Thyroid gland (tissue), 4 donors: ENCODE measurements around the gene HUWE1. TPM values are rescaled to one million over a fixed set of nuclear protein-coding genes. Genes with fewer than 3 reads are reported as not detected.

Experiments used
- DNase-seq, 2 donors: peaks; one replicate each; pipeline ENCODE4 v3.0.0-alpha.2; 2019
- H3K27ac ChIP-seq, 3 donors: fragments of 200-600 bp; sonication (generic); 1 replicate in 2 of 3; 2 replicates in 1 of 3; pipeline ENCODE4 v1.5.1; 2016 to 2019; ENCODE audit warnings: mild to moderate bottlenecking in 1 of 3, moderate library complexity in 1 of 3
- H3K27me3 ChIP-seq: fragments of 200-600 bp; sonication (generic); one replicate; pipeline ENCODE4 v1.5.1; 2019
- H3K36me3 ChIP-seq, 2 donors: fragments of 200-600 bp; sonication (generic); one replicate each; pipeline ENCODE4 v1.5.1; 2016 to 2019
- H3K4me1 ChIP-seq, 2 donors: fragments of 200-600 bp; sonication (generic); one replicate each; pipeline ENCODE4 v1.5.1; 2017 to 2019
- H3K4me3 ChIP-seq, 3 donors: fragments of 200-600 bp; sonication (generic); replicated peaks in 1 of 3; 1 replicate in 2 of 3; 2 replicates in 1 of 3; pipeline ENCODE4 v1.5.1; 2016; ENCODE audit warnings: mild to moderate bottlenecking in 1 of 3
- H3K9me3 ChIP-seq: fragments of 200-600 bp; sonication (generic); one replicate; pipeline ENCODE4 v1.5.1; 2017
- CTCF ChIP-seq, 6 experiments: fragments of 200-600 bp in 3 of 6; fragments of 450-650 bp in 3 of 6; sonication (generic) in 3 of 6; IDR thresholded peaks; one replicate each; pipeline ENCODE4 v1.5.1; 2016 to 2019; ENCODE audit warnings: antibody characterized with exemption in 6 of 6, mild to moderate bottlenecking in 2 of 6, inconsistent platforms in 1 of 6, moderate library complexity in 1 of 6
- POLR2A ChIP-seq, 2 donors: fragments of 450-650 bp; IDR thresholded peaks; one replicate each; pipeline ENCODE4 v1.6.1; 2017; ENCODE audit warnings: antibody characterized with exemption in 2 of 2, mild to moderate bottlenecking in 2 of 2, moderate library complexity in 1 of 2
- WGBS, 2 donors: methylation state at CpG; one replicate each; pipeline ENCODE4 v1.1.5; 2017; 5-methylcytosine and 5-hydroxymethylcytosine counted together
- intact Hi-C: fragments of 100-400 bp; cut with DNase I; formaldehyde crosslinking; loops from one replicate; pipeline ENCODE4 v1.15.1; 2023
- microRNA counts, 2 donors: library from miRNA; unstranded; fragments of <30 nt; microRNA quantifications; one replicate each; lab custom pipeline; 2016 to 2017
- microRNA-seq: library from miRNA; unstranded; fragments of <30 nt; microRNA quantifications from one replicate; pipeline ENCODE4, GENCODE V29; 2016
- small RNA-seq: library from RNA; depleted of rRNA; stranded (forward); fragments of <200 nt; gene quantifications from one replicate; pipeline ENCODE3, GENCODE V24; 2016
- total RNA-seq, 4 donors: library from RNA; depleted of rRNA; stranded (reverse); fragments of >200 nt; gene quantifications; one replicate each; pipeline ENCODE4 v1.2.3, GENCODE V29; 2016

The HUWE1 gene
- total RNA-seq, 4 donors from 2014 or later = 101 to 165 (median 151) TPM

- Histone ChIP-seq H3K27me3 (no peaks in the 10 kb centered on the region), H3K9me3 (no peaks in the 10 kb centered on the region), H3K4me3 (no peak overlapping the region), H3K4me1 (no peaks in the 10 kb centered on the region), H3K27ac (no peak overlapping the region), H3K36me3 (no peaks in the 10 kb centered on the region)
- intact Hi-C loops = no loop called here
- TF ChIP-seq POLR2A (IDR thresholded peaks at IDR 0.05) (no peak), CTCF (IDR thresholded peaks at IDR 0.05) (no peak)
- peak in 1 of 2 donors; percentile 2 for DNase-seq
Measured at GRCh38 chrX:53494436-53494835, 192.1 kb downstream of the HUWE1 start.

GRCh38 chrX:53486285-53486684 is 200.2 kb downstream of the HUWE1 start:
- Histone ChIP-seq H3K27me3 (no peaks in the 10 kb centered on the region), H3K4me3 (no peak overlapping the region), H3K4me1 (no peaks in the 10 kb centered on the region), H3K36me3 (no peaks in the 10 kb centered on the region), H3K27ac (no peak overlapping the region), H3K9me3 (no peaks in the 10 kb centered on the region)
- DNase-seq = no peak
- intact Hi-C loops = no loop called here
- no peak for TF ChIP-seq POLR2A (IDR thresholded peaks at IDR 0.05)
- no peak for TF ChIP-seq CTCF (IDR thresholded peaks at IDR 0.05)

- H3K36me3 ChIP-seq = no peaks in the 10 kb centered on the region
- no peak for TF ChIP-seq POLR2A (IDR thresholded peaks at IDR 0.05)
- TF ChIP-seq CTCF (IDR thresholded peaks at IDR 0.05) = no peak
- WGBS, 2 donors = 100% methylated on average over 2 of the region's 2 CpGs
- intact Hi-C loops = no loop called here
- no peak overlapping the region for H3K27ac ChIP-seq
- H3K4me1 ChIP-seq = no peaks in the 10 kb centered on the region
- no peak for DNase-seq
- H3K4me3 ChIP-seq = no peak overlapping the region
- H3K27me3 ChIP-seq = no peaks in the 10 kb centered on the region
- no peaks in the 10 kb centered on the region for H3K9me3 ChIP-seq
Measured at GRCh38 chrX:53483838-53484405, 202.6 kb downstream of the HUWE1 start.

GRCh38 chrX:53483416-53483815 is 203.1 kb downstream of the HUWE1 start:
- no peaks in the 10 kb centered on the region for H3K9me3 ChIP-seq
- 65 to 75% methylated on average over 2 of the region's 2 CpGs for WGBS, 2 donors
- no peaks in the 10 kb centered on the region for H3K4me1 ChIP-seq
- no peak overlapping the region for H3K27ac ChIP-seq
- no peak overlapping the region for H3K4me3 ChIP-seq
- no peak for DNase-seq
- H3K27me3 ChIP-seq = no peaks in the 10 kb centered on the region
- intact Hi-C loops = no loop called here
- no peaks in the 10 kb centered on the region for H3K36me3 ChIP-seq
- TF ChIP-seq POLR2A (IDR thresholded peaks at IDR 0.05) (no peak), CTCF (IDR thresholded peaks at IDR 0.05) (no peak)

MicroRNA genes within 50 kb of the gene (microRNA counts, 767-probe panel; counts per million panel counts)
- microRNA hsa-miR-98 (lab: Ali Mortazavi, UCI) = 3,467 to 6,216 counts per million in 2 donors

Small RNAs within 50 kb of the gene (microRNA-seq; reads per million reads assigned to microRNA genes)
- gene MIR98 (10,732 reads per million, percentile 93 among the genes with 10 or more reads in this experiment), gene MIRLET7F2 (11,352 reads per million, percentile 93 among the genes with 10 or more reads in this experiment)

Small RNAs within 50 kb of the gene (small RNA-seq; reads per million reads assigned to genes)
- gene MIR98 (96.4 reads per million, percentile 96 among the genes with 10 or more reads in this experiment), gene MIRLET7F2 (307 reads per million, percentile 98 among the genes with 10 or more reads in this experiment)
